Lung microvascular endothelial cell (primary cell): Measurements from ENCODE around the gene BEST1. TPM values are rescaled to one million over a fixed set of nuclear protein-coding genes. Genes with fewer than 3 reads are reported as not detected.
"Not testable (repeated sequence)": the region's sequence is repeated elsewhere in the genome, so short reads cannot be mapped to it uniquely, and the experiment has no call there.

Experiments
- DNase-seq, 2 donors: peaks; one replicate each; pipeline versions ENCODE4 v3.0.0 to v3.0.0-alpha.2; 2010; ENCODE audit warnings: low read depth in 2 of 2
- total RNA-seq: library from RNA; depleted of rRNA; stranded (reverse); fragments of >200 nt; gene quantifications from 2 replicates; pipeline ENCODE4 v1.2.1, GENCODE V29; 2014

The BEST1 gene
- total RNA-seq, 1 donor from 2014 or later: under 0.01 TPM

DNA sequence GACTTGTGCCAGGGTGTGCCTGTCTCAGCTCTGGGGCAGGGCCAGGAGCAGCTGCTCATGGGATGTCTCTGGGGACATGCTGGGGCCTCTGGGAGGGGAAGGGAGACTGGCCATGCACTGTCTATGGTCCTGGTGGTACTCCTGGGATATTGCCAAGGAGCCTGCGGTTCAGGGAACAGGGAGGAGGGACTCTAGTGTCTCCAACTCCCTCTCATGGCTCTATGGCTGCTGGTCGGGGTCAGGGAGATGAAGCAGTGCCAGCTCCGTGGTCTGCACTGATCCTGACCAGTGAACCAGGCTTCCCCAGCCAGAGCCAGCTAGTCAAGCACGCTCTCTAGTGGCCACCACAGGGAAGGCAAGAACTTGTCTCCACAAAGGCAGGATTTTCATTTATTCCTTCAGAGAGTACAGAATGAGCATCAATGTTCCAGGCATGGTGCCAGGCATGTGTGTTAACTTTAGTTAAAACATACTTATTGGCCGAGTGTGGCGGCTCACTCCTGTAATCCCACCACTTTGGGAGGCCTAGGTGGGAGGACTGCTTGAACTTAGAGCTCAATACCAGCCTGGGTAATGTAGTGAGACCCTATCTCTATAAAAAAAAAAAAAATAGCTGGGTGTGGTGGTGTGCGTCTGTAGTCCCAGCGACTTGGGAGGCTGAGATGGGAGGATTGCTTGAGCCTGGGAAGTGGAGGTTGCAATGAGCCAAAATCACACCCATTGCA lies 2.5 kb upstream of the BEST1 start:
- DNase-seq: peak; percentile 77 to 92

DNA sequence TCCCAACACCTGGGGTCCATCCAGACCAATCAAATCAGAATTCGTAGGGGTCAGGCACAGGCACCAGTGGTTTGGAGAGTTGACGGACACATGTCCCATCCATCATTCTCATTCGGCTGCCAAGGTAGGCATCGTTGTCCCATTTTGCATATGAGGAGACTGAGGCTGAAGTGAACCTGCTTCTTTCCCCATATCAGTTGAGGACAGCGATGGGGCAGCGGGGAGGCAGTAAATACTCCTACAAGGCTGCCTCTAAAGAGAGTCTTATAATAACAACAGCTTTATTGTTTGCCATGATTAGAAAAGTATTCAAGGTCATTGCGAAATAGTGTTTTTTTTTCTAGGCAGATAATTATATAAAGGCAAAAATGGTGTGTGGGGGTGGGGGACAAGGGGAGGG lies 1.6 kb upstream of the BEST1 start:
- DNase-seq: no peak

- DNase-seq: peak; percentile 70 to 74
Measured at GRCh38 chr11:61949169-61950034, 749 bp upstream of the BEST1 start.

- DNase-seq: no peak
Measured at GRCh38 chr11:61951484-61952135, 1.5 kb downstream of the BEST1 start.

DNA sequence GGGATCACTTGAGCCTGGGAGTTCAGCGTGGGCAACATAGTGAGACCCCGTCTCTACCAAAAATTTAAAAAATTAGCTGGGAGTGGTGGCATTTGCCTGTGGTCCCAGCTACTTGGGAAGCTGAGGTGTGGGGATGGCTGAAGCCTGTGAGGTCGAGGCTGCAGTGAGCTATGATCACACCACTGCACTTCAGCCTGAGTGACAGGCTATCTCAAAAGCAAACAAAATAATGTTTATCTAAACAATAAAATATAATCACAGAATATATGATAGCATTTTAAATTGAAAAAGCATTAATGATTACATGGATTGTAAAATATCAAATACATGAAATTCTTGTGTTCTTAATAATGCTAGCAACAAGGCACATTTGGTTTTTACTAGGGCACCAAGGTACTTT lies 2.7 kb downstream of the BEST1 start:
- DNase-seq: no peak

DNA sequence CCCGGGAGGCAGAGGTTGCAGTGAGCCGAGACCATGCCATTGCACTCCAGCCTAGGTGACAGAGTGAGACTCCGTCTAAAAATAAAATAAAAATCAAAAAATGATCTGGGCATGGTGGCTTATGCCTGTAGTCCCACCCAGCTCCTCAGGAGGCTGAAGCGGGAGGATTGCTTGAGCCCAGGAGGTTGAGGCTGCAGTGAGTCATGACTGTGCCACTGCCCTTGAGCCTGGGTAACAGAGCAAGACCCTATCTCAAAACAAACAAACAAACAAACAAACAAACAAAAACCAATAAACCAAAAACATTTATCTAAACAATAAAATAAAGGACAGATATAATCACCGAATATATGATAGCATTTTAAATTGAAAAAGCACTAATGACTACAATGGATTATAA lies 3.5 kb downstream of the BEST1 start:
- DNase-seq: not testable (repeated sequence)

DNA sequence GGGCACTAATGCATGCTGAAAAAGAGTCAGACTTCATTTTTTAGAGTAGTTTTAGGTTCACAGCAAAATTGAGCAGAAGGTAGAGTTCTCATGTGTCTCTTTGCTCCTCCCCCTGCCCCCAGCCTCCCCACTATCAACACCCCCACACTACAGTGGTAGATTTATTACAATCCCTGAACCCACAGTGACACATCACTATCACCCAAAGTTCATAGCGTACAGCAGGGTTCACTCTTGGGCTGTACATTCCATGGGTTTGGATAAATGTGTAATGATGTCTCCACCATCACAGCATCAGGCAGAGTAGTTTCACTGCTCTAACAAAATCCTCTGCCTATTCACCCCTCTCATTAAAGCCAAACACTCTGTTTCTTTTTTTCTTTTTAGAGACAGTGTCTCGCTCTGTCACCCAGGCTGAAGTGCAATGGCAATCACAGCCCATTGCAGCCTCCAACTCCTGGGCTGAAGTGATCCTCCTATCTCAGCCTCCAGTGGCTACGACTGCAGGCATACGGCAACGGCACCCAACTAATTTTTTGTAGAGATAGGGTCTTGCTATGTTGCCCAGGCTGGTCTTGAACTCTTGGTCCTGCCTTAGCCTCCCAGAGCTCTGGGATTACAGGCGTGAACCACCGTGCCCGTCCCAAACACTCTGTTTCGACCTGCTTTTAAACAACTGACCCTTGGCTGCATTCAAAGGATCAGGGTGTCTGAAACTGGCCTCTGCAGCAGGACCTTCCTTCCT lies 4.1 kb downstream of the BEST1 start:
- no peak for DNase-seq

- DNase-seq: no peak
Measured at GRCh38 chr11:61954851-61955421, 4.8 kb downstream of the BEST1 start.

DNA sequence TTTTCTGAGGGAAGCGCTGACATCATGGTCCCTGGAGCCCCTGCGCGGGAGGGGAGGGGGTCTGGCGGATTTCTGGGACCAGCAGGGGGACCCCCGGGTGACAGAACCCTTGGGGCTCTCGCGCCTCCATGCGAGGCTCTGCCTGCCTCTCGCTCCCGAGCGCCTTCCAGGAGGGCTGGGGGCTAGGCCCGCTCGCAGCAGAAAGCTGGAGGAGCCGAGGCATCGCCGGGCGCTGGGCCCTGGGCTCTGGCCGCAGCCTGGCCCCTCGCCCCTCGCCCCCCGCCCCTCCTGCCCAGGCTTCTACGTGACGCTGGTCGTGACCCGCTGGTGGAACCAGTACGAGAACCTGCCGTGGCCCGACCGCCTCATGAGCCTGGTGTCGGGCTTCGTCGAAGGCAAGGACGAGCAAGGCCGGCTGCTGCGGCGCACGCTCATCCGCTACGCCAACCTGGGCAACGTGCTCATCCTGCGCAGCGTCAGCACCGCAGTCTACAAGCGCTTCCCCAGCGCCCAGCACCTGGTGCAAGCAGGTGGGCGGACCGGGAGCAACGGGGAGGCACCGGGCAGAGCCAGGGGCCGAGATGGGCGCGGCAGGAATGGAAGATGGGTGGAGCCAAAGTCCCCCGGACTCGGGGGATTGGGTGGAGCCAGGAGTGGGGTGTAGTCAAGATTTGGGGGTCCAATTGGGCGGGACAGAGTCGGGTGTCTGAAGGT lies 5.4 kb downstream of the BEST1 start:
- DNase-seq: no peak

DNA sequence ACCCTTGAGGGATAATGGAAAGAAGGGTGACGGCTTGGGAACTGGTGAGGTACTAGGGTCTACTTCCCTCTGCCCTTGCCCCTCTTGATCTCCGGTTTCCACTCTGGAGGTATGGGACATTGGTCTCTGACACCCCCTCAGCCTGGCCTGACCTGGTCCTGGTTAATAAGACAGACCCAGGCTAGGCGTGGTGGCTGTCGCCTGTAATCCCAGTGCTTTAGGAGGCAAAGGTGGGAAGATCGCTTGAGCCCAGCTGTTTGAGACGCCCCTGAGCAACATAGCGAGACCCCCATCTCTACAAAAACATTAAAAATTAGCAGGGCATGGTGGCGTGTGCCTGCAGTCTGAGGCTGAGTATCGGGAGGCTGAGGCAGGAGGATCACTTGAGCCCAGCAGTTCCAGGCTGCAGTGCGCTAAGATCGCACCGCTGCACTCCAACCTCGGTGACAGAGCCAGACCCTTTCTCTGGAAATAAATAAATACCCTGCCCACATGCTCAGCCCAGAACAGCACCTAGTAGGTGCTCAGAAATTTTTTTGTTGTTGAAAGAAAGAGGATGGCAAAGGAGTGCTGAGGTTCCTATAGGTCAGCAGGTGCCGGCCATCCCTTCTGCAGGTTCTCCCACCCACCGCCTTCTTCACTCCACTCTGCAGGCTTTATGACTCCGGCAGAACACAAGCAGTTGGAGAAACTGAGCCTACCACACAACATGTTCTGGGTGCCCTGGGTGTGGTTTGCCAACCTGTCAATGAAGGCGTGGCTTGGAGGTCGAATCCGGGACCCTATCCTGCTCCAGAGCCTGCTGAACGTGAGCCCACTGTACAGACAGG lies 6.3 kb downstream of the BEST1 start:
- DNase-seq: no peak

DNA sequence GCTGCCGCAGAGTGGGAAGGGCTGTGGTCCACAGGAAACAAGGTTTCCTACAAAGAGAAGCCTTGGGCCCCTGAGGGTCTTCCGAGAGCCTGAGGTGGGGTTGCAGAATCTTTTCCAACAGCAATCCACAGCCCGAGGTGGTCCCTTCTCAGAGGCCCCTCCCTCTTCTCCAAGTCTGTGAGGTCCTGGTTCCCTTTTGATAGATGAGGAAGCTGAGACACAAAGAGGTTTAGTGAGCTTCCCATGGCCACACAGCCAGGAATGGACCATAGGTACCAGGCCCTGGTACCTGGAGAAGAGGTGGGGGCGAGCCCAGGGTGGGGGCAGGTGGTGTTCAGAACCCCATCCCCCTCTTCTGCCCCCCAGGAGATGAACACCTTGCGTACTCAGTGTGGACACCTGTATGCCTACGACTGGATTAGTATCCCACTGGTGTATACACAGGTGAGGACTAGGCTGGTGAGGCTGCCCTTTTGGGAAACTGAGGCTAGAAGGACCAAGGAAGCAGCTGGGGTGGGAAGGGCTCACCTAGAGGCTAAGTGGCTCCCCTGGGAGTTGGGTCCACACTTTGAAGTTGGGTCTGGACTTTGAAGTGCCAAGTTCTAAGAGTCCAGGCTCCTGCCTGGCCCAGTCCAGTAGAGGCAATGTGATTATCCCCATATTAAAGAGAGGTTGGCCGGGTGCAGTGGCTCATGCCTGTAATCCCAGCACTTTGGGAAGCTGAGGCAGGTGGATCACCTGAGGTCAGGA lies 7.0 kb downstream of the BEST1 start:
- no peak for DNase-seq

DNA sequence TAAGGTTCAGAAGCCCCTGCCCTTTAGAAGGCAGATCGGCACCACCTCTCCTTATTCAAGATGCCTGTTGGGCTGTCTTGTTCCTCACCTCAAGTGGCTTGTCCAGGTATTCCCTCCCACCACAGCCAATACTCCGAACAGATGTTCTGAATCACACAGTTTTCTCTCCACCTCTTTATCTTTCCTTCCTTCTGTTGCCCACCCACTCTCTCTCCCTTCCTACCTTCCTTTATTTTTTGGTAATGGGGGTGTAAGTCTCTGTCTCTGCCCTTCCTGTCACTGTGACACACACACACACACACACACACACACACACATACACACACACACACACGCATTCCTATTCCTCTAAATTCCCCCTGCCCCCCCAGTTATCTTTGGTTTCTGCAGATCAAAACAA lies 8.4 kb downstream of the BEST1 start:
- DNase-seq: no peak

- no peak for DNase-seq
Measured at GRCh38 chr11:61959114-61959513, 9.0 kb downstream of the BEST1 start.

- no peak for DNase-seq
Measured at GRCh38 chr11:61959678-61960077, 9.5 kb downstream of the BEST1 start.

- DNase-seq: no peak
Measured at GRCh38 chr11:61960532-61960931, 10.4 kb downstream of the BEST1 start.

DNA sequence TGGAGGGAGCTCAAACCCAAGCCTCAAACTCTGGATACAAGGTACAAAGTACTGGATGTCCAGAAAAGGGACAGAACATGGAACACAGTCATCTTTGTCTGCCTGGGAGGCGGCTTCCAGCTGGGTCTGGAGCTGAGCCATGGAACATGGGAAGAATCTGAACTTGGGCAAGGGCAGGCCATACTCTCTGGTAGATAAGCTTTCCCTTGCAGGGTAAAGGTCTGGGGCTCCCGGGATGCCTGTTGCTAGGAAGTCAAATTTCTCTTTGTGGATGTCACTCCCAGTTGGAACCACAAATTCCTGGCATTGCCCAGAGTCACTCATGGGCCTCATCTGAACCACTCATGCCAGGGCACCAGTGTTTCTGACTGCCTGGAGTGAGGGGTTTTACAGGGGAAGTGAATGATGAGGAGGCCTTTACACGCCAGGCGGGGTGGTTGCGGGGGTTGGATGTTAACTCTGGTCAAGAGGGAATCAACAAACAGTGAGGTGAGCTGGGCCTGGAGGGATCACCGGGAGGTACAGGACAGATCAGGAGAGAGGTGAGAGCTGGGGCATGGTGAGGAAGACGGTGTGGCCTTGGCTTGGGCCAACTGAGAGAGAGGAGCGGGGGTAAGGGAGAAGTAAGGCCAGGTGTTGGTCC lies 11.5 kb downstream of the BEST1 start:
- DNase-seq: no peak

GRCh38 chr11:61962213-61963015 lies 12.3 kb downstream of the BEST1 start:
- no peak for DNase-seq

GRCh38 chr11:61963016-61963281 lies 12.8 kb downstream of the BEST1 start:
- peak; percentile 40 to 65 for DNase-seq
